Activated CD4-positive, alpha-beta T cell treated with anti-CD3 and anti-CD28 coated beads, Interleukin-2, Interleukin-4, amounts not matched to agents 100 ng/mL and 50 ng/mL, durations not matched to agents 16 hours and 8 hours (primary cell): Measurements from ENCODE around the gene FDX2.

Experiments
- DNase-seq: peaks from one replicate; pipeline ENCODE4 v3.0.0-alpha.2; 2020; ENCODE audit warnings: low spot score

The FDX2 gene

GRCh38 chr19:10332965-10333757 is 17.3 kb upstream of the FDX2 start, which contains the start of gene RAVER1:
TSS of gene RAVER1 (minus strand) at chr19:10333529. CDS start at chr19:10333507, 22 bp downstream.
- peak; percentile 99 for DNase-seq

GRCh38 chr19:10332158-10332964 is 16.5 kb upstream of the FDX2 start:
- no peak for DNase-seq

GRCh38 chr19:10329555-10329954 is 13.7 kb upstream of the FDX2 start:
- no peak for DNase-seq

GRCh38 chr19:10328558-10329429 is 13.0 kb upstream of the FDX2 start:
- no peak for DNase-seq

DNA sequence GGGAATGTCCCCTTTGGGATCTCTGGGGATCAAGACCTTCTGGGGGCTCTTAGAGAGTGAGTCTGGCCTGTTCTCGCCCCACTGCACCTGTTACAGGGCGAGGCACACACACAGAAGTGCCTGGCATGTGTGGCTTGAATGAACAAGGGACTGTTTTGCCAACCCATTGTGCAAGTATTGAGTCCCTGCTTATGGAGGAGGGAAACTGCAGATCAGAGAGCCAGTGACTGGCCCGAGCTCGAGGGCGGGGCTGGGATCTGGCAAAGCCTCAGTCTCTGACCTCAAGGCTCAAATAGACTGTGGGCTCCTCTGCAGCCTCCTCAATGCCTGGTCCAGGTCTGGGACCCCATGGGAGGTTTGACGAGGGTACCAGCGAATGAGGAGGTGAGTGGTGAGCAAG is 12.0 kb upstream of the FDX2 start:
- DNase-seq, result no peak

- no peak for DNase-seq
These were observed 9.9 kb upstream of the FDX2 start for GRCh38 chr19:10325732-10326131.

DNA sequence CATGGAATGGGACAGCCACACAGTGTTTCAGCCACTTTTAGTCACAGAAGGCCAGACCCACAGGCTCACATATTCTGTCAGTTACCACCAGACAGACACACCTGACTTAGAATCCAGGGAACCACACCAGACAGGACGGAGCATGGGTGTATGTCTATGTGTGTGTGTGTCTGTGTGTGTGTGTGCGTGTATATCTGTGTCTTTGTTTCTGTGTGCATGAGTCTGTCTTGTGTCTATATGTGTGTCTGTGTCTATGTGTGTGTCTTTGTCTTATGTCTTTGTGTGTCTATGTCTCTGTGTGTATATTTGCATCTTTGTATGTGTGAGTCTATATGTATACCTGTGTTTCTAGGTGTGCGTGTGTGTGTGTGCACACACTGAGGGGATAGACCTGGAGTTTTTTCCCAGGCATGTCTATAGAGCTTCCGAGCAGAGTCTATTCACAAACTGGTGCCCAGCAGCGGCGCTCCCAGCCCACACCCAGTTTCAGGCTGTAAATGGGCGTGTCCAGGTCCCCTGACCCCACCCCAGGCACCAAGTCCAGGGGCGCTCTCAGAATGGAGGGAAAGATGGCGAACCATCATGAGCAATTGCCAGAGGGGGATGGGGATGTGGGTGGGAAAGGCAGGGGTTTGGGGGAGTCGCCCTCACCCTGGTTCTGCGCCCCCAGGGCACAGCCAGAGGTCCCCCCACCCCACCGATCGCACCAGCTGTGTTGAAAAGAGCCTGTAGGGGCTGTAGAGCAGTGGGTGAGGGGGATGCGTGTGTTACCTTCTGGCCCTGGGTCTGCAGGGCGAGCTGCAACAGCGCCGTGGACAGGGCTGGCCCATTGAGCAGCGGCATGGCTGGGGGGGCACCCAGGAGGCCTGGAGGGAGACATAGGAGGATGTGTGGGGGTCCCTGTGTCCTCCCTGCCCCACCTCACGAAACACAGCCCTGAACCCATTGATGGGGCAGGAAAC is 6.3 kb upstream of the FDX2 start:
- no peak for DNase-seq

GRCh38 chr19:10321417-10321797 is 5.6 kb upstream of the FDX2 start:
- no peak for DNase-seq

GRCh38 chr19:10320602-10321416 is 5.0 kb upstream of the FDX2 start:
- DNase-seq, result no peak

GRCh38 chr19:10318807-10319682 is 3.2 kb upstream of the FDX2 start:
- DNase-seq, result no peak

- DNase-seq, result no peak
These were observed 2.1 kb upstream of the FDX2 start for GRCh38 chr19:10317857-10318462.

GRCh38 chr19:10317045-10317856 is 1.4 kb upstream of the FDX2 start:
- DNase-seq, result no peak

GRCh38 chr19:10316229-10317044 is 622 bp upstream of the FDX2 start:
- DNase-seq, result no peak

- DNase-seq, result no peak
These were observed 6.4 kb downstream of the FDX2 start, which contains the start of gene ZGLP1 for GRCh38 chr19:10309423-10309822. TSS of gene ZGLP1 (minus strand) at chr19:10309815.

GRCh38 chr19:10306327-10306726 is 9.5 kb downstream of the FDX2 start:
- DNase-seq, result no peak

GRCh38 chr19:10305139-10305806 is 10.5 kb downstream of the FDX2 start:
- no peak for DNase-seq
